Neuronal stem cell (in vitro differentiated cells): ENCODE data around the gene FOXA1.

Experiments
- DNase-seq: peaks from one replicate; pipeline ENCODE4 v3.0.0-alpha.2; 2013; ENCODE audit warnings: low spot score
- H2AFZ ChIP-seq: one replicate; pipeline ENCODE4 v1.6.1; 2013; ENCODE audit warnings: mild to moderate bottlenecking, low read length, inconsistent platforms
- H2AK5ac ChIP-seq: 2 replicates; pipeline ENCODE4 v1.6.1; 2013; ENCODE audit warnings: low read depth, mild to moderate bottlenecking, inconsistent platforms, low read length, moderate library complexity, mixed read lengths
- H2BK120ac ChIP-seq: 2 replicates; pipeline ENCODE4 v1.6.1; 2013; ENCODE audit warnings: low read depth, mild to moderate bottlenecking, inconsistent platforms, low read length, moderate library complexity, mixed read lengths
- H2BK12ac ChIP-seq: one replicate; pipeline ENCODE4 v1.6.1; 2013; ENCODE audit warnings: low read length, inconsistent platforms
- H2BK15ac ChIP-seq: 2 replicates; pipeline ENCODE4 v1.6.1; 2013; ENCODE audit warnings: mild to moderate bottlenecking, low read length, inconsistent platforms, mixed read lengths
- H2BK5ac ChIP-seq: one replicate; pipeline ENCODE4 v1.6.1; 2013; ENCODE audit warnings: inconsistent platforms, mild to moderate bottlenecking, low read length, moderate library complexity
- H3K14ac ChIP-seq: one replicate; pipeline ENCODE4 v1.6.1; 2013; ENCODE audit warnings: low read length, inconsistent platforms
- H3K18ac ChIP-seq: 2 replicates; pipeline ENCODE4 v1.6.1; 2013; ENCODE audit warnings: low read length, inconsistent platforms
- H3K23ac ChIP-seq: 2 replicates; pipeline ENCODE4 v1.6.1; 2013; ENCODE audit warnings: low read depth, mild to moderate bottlenecking, mixed read lengths, low read length, inconsistent platforms; ENCODE audit not compliant: poor library complexity
- H3K27ac ChIP-seq: replicated peaks from 3 replicates; pipeline ENCODE4 v1.5.1; 2013; ENCODE audit warnings: low read length, inconsistent platforms
- H3K27me3 ChIP-seq, 3 experiments: 2 replicates each; pipeline ENCODE4 v1.6.1; 2013; ENCODE audit warnings: low read length in 3 of 3, mild to moderate bottlenecking in 2 of 3, inconsistent platforms in 1 of 3, low read depth in 1 of 3, mixed read lengths in 1 of 3, moderate library complexity in 1 of 3; ENCODE audit not compliant: control insufficient read depth in 3 of 3, insufficient read depth in 3 of 3
- H3K36me3 ChIP-seq, 2 donors: replicated peaks in 1 of 2; 2 replicates each; pipeline ENCODE4 v1.6.1; 2013; ENCODE audit warnings: low read length in 2 of 2; ENCODE audit not compliant: control insufficient read depth in 2 of 2, insufficient read depth in 2 of 2
- H3K4ac ChIP-seq: 2 replicates; pipeline ENCODE4 v1.6.1; 2013; ENCODE audit warnings: inconsistent platforms, mild to moderate bottlenecking, low read length, moderate library complexity
- H3K4me1 ChIP-seq, 2 donors: 1 replicate in 1 of 2; 2 replicates in 1 of 2; pipeline ENCODE4 v1.6.1; 2013; ENCODE audit warnings: low read length in 2 of 2, low read depth in 1 of 2; ENCODE audit not compliant: control insufficient read depth in 2 of 2, insufficient read depth in 1 of 2
- H3K4me2 ChIP-seq: one replicate; pipeline ENCODE4 v1.6.1; 2013; ENCODE audit warnings: mild to moderate bottlenecking, low read length, inconsistent platforms; ENCODE audit not compliant: insufficient read depth, poor library complexity, severe bottlenecking
- H3K4me3 ChIP-seq, 2 donors: 2 replicates each; pipeline ENCODE4 v1.5.1; 2013; ENCODE audit warnings: low read length in 2 of 2, mild to moderate bottlenecking in 2 of 2, inconsistent platforms in 1 of 2, moderate library complexity in 1 of 2
- H3K79me1 ChIP-seq: one replicate; pipeline ENCODE4 v1.6.1; 2013; ENCODE audit warnings: low read depth, mild to moderate bottlenecking, inconsistent platforms, low read length, moderate library complexity
- H3K9ac ChIP-seq: one replicate; pipeline ENCODE4 v1.6.1; 2013; ENCODE audit warnings: mild to moderate bottlenecking, low read depth, low read length, inconsistent platforms; ENCODE audit not compliant: poor library complexity
- H3K9me3 ChIP-seq, 2 donors: replicated peaks in 1 of 2; 2 replicates each; pipeline versions ENCODE3 to v1.6.1; 2013; ENCODE audit warnings: low read length in 2 of 2, mild to moderate bottlenecking in 2 of 2, inconsistent platforms in 1 of 2, low read depth in 1 of 2, mixed read lengths in 1 of 2, moderate library complexity in 1 of 2; ENCODE audit not compliant: control insufficient read depth in 2 of 2, insufficient read depth in 1 of 2
- H4K8ac ChIP-seq: one replicate; pipeline ENCODE4 v1.6.1; 2013; ENCODE audit warnings: low read depth, mild to moderate bottlenecking, inconsistent platforms, low read length, moderate library complexity
- H4K91ac ChIP-seq: one replicate; pipeline ENCODE4 v1.6.1; 2013; ENCODE audit warnings: low read length, low read depth, mild to moderate bottlenecking, inconsistent platforms; ENCODE audit not compliant: poor library complexity
- WGBS, 2 donors: extraction: QIAGEN DNeasy Blood & Tissue Kit; methylation state at CpG; one replicate each; pipeline ENCODE4 v1.1.7; 2013; ENCODE audit warnings: missing lambda C conversion rate in 2 of 2, mixed read lengths in 1 of 2; ENCODE audit not compliant: insufficient read length in 2 of 2, insufficient replicate concordance in 1 of 2; ENCODE audit errors: extremely low coverage in 2 of 2; 5-methylcytosine and 5-hydroxymethylcytosine counted together

The FOXA1 gene

DNA sequence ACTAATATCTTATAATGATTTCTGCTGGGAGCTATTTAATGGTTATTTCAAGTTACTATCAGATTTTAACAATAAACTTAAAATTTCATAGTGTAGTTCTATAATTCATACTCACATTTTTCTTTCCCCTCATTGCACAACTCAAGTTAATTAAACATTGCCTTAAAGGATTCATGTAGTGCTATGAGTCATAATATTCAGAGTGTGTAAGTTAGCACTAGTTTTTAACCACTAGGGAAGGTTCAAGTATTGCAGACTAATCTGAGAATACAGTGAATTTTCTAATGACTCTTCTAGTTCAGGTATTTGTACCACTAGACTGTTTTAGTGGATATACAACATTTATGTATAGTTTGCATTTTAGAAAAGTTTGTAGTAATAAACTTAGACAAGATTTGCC lies 49.9 kb downstream of the FOXA1 start:
- no peak overlapping the region for H4K8ac ChIP-seq
- H3K4me2 ChIP-seq = no peak overlapping the region
- H2BK15ac ChIP-seq = no peak overlapping the region
- H2BK120ac ChIP-seq = no peak overlapping the region
- H3K18ac ChIP-seq = no peak overlapping the region
- H3K27me3 ChIP-seq = no peaks in the 10 kb centered on the region
- no peaks in the 10 kb centered on the region for H3K79me1 ChIP-seq
- H3K4me1 ChIP-seq = no peaks in the 10 kb centered on the region
- no peak overlapping the region for H3K14ac ChIP-seq
- no peak overlapping the region for H2AK5ac ChIP-seq
- no peak overlapping the region for H2BK5ac ChIP-seq
- H3K9ac ChIP-seq = no peak overlapping the region
- DNase-seq = no peak
- no peak overlapping the region for H3K4ac ChIP-seq
- no peaks in the 10 kb centered on the region for H3K36me3 ChIP-seq
- no peak overlapping the region for H3K23ac ChIP-seq
- no peak overlapping the region for H3K27ac ChIP-seq
- H2AFZ ChIP-seq = no peak overlapping the region
- H4K91ac ChIP-seq = no peak overlapping the region
- no peak overlapping the region for H3K4me3 ChIP-seq
- H3K9me3 ChIP-seq = no peaks in the 10 kb centered on the region
- no peak overlapping the region for H2BK12ac ChIP-seq

DNA sequence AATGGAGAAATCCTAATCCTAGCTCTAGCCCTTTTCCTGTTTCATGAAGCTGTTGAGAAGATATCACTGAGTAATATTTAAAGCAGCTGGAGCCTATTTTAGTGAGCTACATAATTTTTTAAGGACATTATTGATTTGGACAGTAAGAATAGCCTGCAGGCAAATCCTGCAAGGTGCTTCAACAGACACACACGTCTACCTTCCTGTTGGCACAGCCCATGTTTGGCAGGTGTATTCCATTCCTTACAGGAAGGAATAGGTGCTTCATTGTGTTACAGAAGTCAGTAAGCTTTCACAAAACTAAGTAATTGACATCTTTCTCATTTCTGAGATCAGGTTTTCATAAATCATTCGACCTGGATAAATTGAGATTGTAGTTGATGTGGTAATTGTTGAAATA lies 50.6 kb downstream of the FOXA1 start:
- no CpG with 5 or more reads among the region's 2 CpGs for WGBS, 2 donors
- no peak overlapping the region for H2BK5ac ChIP-seq
- no peak overlapping the region for H3K18ac ChIP-seq
- no peaks in the 10 kb centered on the region for H3K36me3 ChIP-seq
- no peak overlapping the region for H3K27ac ChIP-seq
- H3K4me1 ChIP-seq = no peaks in the 10 kb centered on the region
- no peak overlapping the region for H4K91ac ChIP-seq
- H3K4me3 ChIP-seq = no peak overlapping the region
- no peak overlapping the region for H3K4ac ChIP-seq
- H3K4me2 ChIP-seq = no peak overlapping the region
- no peak overlapping the region for H3K14ac ChIP-seq
- no peak overlapping the region for H2BK15ac ChIP-seq
- no peak overlapping the region for H2AK5ac ChIP-seq
- H3K79me1 ChIP-seq = no peaks in the 10 kb centered on the region
- H3K9me3 ChIP-seq = no peaks in the 10 kb centered on the region
- H4K8ac ChIP-seq = no peak overlapping the region
- DNase-seq = no peak
- H2BK120ac ChIP-seq = no peak overlapping the region
- H3K27me3 ChIP-seq = no peaks in the 10 kb centered on the region
- H3K9ac ChIP-seq = no peak overlapping the region
- no peak overlapping the region for H2AFZ ChIP-seq
- H3K23ac ChIP-seq = no peak overlapping the region
- no peak overlapping the region for H2BK12ac ChIP-seq

DNA sequence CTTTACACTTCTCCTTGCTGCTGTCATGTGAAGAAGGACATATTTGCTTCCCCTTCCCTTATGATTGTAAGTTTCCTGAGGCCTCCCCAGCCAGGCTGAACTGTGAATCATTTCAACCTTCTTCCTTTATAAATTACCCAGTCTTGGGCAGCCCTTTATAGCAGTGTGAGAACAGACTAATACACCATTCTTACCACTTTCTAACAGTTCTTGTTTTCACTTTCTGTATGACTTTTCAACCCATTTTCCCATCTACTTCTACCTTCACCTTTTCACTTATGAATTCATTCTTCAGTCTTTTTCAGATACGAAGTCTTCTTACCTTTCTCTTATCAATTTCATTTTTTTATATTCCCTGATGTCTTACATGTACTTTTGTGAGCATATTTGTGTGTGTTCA lies 55.1 kb downstream of the FOXA1 start:
- Histone ChIP-seq H3K27me3 (no peaks in the 10 kb centered on the region), H2BK5ac (no peak overlapping the region), H3K79me1 (no peaks in the 10 kb centered on the region), H2AFZ (no peak overlapping the region), H3K23ac (no peak overlapping the region), H3K14ac (no peak overlapping the region), H3K18ac (no peak overlapping the region), H2BK12ac (no peak overlapping the region), H2BK15ac (no peak overlapping the region), H4K91ac (no peak overlapping the region), H3K4me1 (no peaks in the 10 kb centered on the region), H3K4me3 (no peak overlapping the region), H2BK120ac (no peak overlapping the region), H4K8ac (no peak overlapping the region), H3K9ac (no peak overlapping the region), H2AK5ac (no peak overlapping the region), H3K36me3 (no peaks in the 10 kb centered on the region), H3K27ac (no peak overlapping the region), H3K4ac (no peak overlapping the region), H3K9me3 (no peaks in the 10 kb centered on the region), H3K4me2 (no peak overlapping the region)
- WGBS, 2 donors = 100% methylated on average over 1 of the region's 1 CpG
- no peak for DNase-seq
